ENCODE data around the gene KATNBL1. TPM values are rescaled to one million over a fixed set of nuclear protein-coding genes. Genes with fewer than 3 reads are reported as not detected.

KATNBL1 gene
- total RNA-seq, 1 experiment from 2014 or later = 46.8 TPM

DNA sequence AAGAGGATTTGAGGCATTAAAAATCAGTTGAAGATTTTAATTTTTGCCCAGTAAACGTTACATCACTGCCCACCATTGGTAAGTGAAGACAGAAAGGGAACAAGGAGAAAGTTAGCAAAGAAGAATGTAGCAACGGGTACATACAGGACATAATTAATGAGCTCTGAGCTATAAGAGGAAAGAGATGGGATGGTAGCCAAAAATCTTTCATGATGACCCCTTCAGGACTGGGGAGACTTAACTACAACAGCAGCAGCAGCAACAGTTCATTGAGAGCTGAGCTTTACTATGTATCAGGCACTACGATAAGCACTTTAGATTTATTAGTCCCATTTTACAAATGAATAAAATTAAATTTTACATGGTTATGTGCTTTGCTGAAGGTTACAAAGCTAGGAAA is 33.3 kb upstream of the KATNBL1 start:
- no peaks in the 10 kb centered on the region for H3K23me2 ChIP-seq (ENCODE audit: insufficient read length, low read depth, low read length, poor library complexity, severe bottlenecking)
- peaks cover 3% of the 10 kb centered on the region; the same call in 1 of the 2 replicates for H3K4me1 ChIP-seq (ENCODE audit: insufficient read depth, low read length)
- Mint-ChIP-seq H3K4me3 (no peak overlapping the region), H3K27ac (no peak overlapping the region; a peak in 1 of 7 replicates), H3K4me1 (peaks cover 10 to 16% of the 10 kb centered on the region in 2 experiments), H3K36me3 (ENCODE audit: insufficient read depth in 1 of 3, low read depth in 3 of 3) (peaks cover 0 to 2% (median 0%) of the 10 kb centered on the region in 3 experiments; a peak in 2 of 7 replicates), H3K27me3 (ENCODE audit: low read depth) (no peaks in the 10 kb centered on the region), H3K9me3 (no peaks in the 10 kb centered on the region)
- H3K56ac ChIP-seq (ENCODE audit: insufficient read length, low read depth, low read length) = no peak overlapping the region
- DNase-seq = no peak
- no peak overlapping the region for H3K18ac ChIP-seq (ENCODE audit: insufficient read length, low read depth, low read length)
- no peak overlapping the region for H2AK5ac ChIP-seq (ENCODE audit: insufficient read length, low read length)
- H3K14ac ChIP-seq (ENCODE audit: insufficient read depth, low read length) = no peak overlapping the region
- no peaks in the 10 kb centered on the region for H4K20me1 ChIP-seq (ENCODE audit: control insufficient read depth, insufficient read depth, insufficient read length)
- H3K27ac ChIP-seq (ENCODE audit: insufficient read length, low read depth, low read length) = no peak overlapping the region
- no peak for TF ChIP-seq CTCF (conservative IDR thresholded peaks at IDR 0.05)
- no peaks in the 10 kb centered on the region for H3K79me1 ChIP-seq (ENCODE audit: insufficient read depth, low read depth, low read length, poor library complexity, severe bottlenecking)
- no peak overlapping the region for H2BK5ac ChIP-seq (ENCODE audit: insufficient read length, low read length)
- H2BK15ac ChIP-seq (ENCODE audit: low read depth, low read length) = no peak overlapping the region
- no peak overlapping the region for H4K5ac ChIP-seq (ENCODE audit: insufficient read length, low read depth, low read length)
- H3K4me2 ChIP-seq (ENCODE audit: insufficient read depth, insufficient read length, low read length) = no peak overlapping the region
- H2BK12ac ChIP-seq (ENCODE audit: insufficient read length, low read depth, low read length) = no peak overlapping the region
- H4K8ac ChIP-seq (replicated peaks; ENCODE audit: insufficient read length, low read depth, low read length) = no peak overlapping the region
- H3K4ac ChIP-seq (ENCODE audit: low read depth, low read length) = no peak overlapping the region
- H2AFZ ChIP-seq (ENCODE audit: low read length) = no peak overlapping the region
- no peak overlapping the region for H4K91ac ChIP-seq (ENCODE audit: insufficient read length, low read depth, low read length)
- no peak overlapping the region for H3K23ac ChIP-seq (ENCODE audit: insufficient read length, low read depth, low read length)
- no peaks in the 10 kb centered on the region for H3K79me2 ChIP-seq (ENCODE audit: insufficient read depth, low read length)
- no CpG with 5 or more reads among the region's 3 CpGs for WGBS (ENCODE audit: extremely low coverage, insufficient read length, low lambda C conversion rate)
- no peaks in the 10 kb centered on the region for H3K27me3 ChIP-seq (ENCODE audit: insufficient read depth, low read length)
- no peaks in the 10 kb centered on the region for H3K9me3 ChIP-seq (ENCODE audit: control insufficient read depth, low read depth, low read length)
- no peak overlapping the region for H2BK120ac ChIP-seq (ENCODE audit: low read depth, low read length, poor library complexity, severe bottlenecking)
- no peak overlapping the region for H2BK20ac ChIP-seq (ENCODE audit: low read depth, low read length, poor library complexity, severe bottlenecking)
- H3T11ph ChIP-seq (ENCODE audit: low read length) = no peak overlapping the region
- no peak overlapping the region for H3K9ac ChIP-seq (ENCODE audit: extremely low read depth, insufficient read length, low read length)

Measured in H9 (cell line).